Neural cell (in vitro differentiated cells): ENCODE measurements around the gene DACT2.

ENCODE experiments used
- EP300 ChIP-seq: fragments of 450-650 bp; conservative IDR thresholded peaks from 2 replicates; pipeline ENCODE4 v1.6.1; 2014; ENCODE audit warnings: antibody characterized with exemption, mild to moderate bottlenecking, moderate library complexity; ENCODE audit not compliant: poor library complexity, severe bottlenecking
- EZH2 ChIP-seq: fragments of 200-600, 300-800 bp; shearing (Covaris generic), sonication (generic); IDR thresholded peaks from 2 replicates; pipeline ENCODE4 v1.6.1; 2014; ENCODE audit warnings: antibody characterized with exemption, low read length, borderline replicate concordance, mild to moderate bottlenecking; ENCODE audit not compliant: insufficient read depth, poor library complexity, severe bottlenecking
- MXI1 ChIP-seq: fragments of 450-650 bp; conservative IDR thresholded peaks from 2 replicates; pipeline ENCODE4 v1.6.1; 2014; ENCODE audit warnings: antibody characterized with exemption, mild to moderate bottlenecking; ENCODE audit not compliant: poor library complexity, severe bottlenecking
- POLR2AphosphoS5 ChIP-seq: IDR thresholded peaks from 2 replicates; pipeline ENCODE4 v1.6.1; 2012
- SMC3 ChIP-seq: fragments of 450-650 bp; conservative IDR thresholded peaks from 2 replicates; pipeline ENCODE4 v1.6.1; 2014; ENCODE audit warnings: antibody characterized with exemption, mild to moderate bottlenecking, moderate library complexity; ENCODE audit not compliant: poor library complexity
- TAF1 ChIP-seq: IDR thresholded peaks from 2 replicates; pipeline ENCODE4 v1.6.1; 2012; ENCODE audit warnings: low read depth
- TF ChIP-seq, protein P1 (sequence below): fragments of 450-650 bp; IDR thresholded peaks from 2 replicates; pipeline ENCODE4 v1.5.1; 2014; ENCODE audit warnings: antibody characterized with exemption, mild to moderate bottlenecking, moderate library complexity; ENCODE audit not compliant: poor library complexity, severe bottlenecking

DNA sequence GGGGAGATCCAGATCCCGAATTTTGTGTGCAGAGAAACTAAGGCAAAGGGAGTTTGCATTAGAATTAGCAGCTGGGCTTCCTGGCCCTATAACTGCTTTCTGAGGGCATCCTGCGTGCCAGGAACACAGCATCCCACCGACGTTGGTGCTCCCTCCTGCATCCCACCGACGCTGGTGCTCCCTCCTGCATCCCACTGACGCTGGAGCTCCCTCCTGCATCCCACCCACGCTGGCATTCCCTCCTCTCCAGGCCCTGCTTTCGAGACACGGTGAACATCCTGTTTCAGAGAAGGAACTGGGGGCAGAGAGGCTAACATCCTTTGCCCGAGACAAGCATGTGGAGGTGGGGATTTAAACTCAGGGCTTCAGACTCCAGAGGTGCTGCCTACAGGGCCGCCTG is 44.4 kb downstream of the DACT2 start:
- TF ChIP-seq EZH2 (no peak), EP300 (no peak), POLR2AphosphoS5 (no peak), SMC3 (no peak), MXI1 (no peak), TAF1 (no peak)
- TF ChIP-seq, protein P1, sequence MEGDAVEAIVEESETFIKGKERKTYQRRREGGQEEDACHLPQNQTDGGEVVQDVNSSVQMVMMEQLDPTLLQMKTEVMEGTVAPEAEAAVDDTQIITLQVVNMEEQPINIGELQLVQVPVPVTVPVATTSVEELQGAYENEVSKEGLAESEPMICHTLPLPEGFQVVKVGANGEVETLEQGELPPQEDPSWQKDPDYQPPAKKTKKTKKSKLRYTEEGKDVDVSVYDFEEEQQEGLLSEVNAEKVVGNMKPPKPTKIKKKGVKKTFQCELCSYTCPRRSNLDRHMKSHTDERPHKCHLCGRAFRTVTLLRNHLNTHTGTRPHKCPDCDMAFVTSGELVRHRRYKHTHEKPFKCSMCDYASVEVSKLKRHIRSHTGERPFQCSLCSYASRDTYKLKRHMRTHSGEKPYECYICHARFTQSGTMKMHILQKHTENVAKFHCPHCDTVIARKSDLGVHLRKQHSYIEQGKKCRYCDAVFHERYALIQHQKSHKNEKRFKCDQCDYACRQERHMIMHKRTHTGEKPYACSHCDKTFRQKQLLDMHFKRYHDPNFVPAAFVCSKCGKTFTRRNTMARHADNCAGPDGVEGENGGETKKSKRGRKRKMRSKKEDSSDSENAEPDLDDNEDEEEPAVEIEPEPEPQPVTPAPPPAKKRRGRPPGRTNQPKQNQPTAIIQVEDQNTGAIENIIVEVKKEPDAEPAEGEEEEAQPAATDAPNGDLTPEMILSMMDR = no peak
